Right lung (tissue), 5 donors: ENCODE data around the gene DAB1. TPM values are rescaled to one million over a fixed set of nuclear protein-coding genes. Genes with fewer than 3 reads are reported as not detected.

Source experiments
- DNase-seq, 2 donors: peaks; one replicate each; pipeline ENCODE4 v3.0.0-alpha.2; 2013
- polyA plus RNA-seq, 5 donors: library from polyadenylated mRNA; unstranded; fragments of 120-200 nt; gene quantifications; one replicate each; pipeline versions ENCODE4 v1.2.1 to v1.2.3, GENCODE V29; 2013; ENCODE audit warnings: inconsistent platforms in 1 of 5, low replicate concordance in 1 of 5; ENCODE audit not compliant: insufficient read length in 5 of 5, insufficient read depth in 1 of 5

DAB1 gene
- polyA plus RNA-seq, 5 donors: 0.72 to 1.5 (median 0.87) TPM

GRCh38 chr1:56948403-56949023, 475.3 kb downstream of the DAB1 start:
- no peak for DNase-seq
